Parathyroid adenoma (tissue), 2 donors: ENCODE measurements around the gene LPP.

Experiments
- H2AFZ ChIP-seq: fragments of 300-600 bp; sonication (generic); one replicate; pipeline ENCODE4 v1.7.0; 2017; ENCODE audit warnings: antibody characterized with exemption, mild to moderate bottlenecking
- H3K27ac ChIP-seq: fragments of 300-600 bp; sonication (generic); one replicate; pipeline ENCODE4 v1.7.0; 2017
- H3K27me3 ChIP-seq: fragments of 300-600 bp; sonication (generic); one replicate; pipeline ENCODE4 v1.7.0; 2017; ENCODE audit warnings: low read length; ENCODE audit not compliant: control insufficient read depth, insufficient read depth
- H3K36me3 ChIP-seq: fragments of 300-600 bp; sonication (generic); one replicate; pipeline ENCODE4 v1.7.0; 2017; ENCODE audit warnings: low read length; ENCODE audit not compliant: control insufficient read depth, insufficient read depth
- H3K4me1 ChIP-seq: fragments of 300-600 bp; sonication (generic); one replicate; pipeline ENCODE4 v1.7.0; 2017; ENCODE audit warnings: control low read depth
- H3K4me2 ChIP-seq: fragments of 300-600 bp; sonication (generic); one replicate; pipeline ENCODE4 v1.7.0; 2017; ENCODE audit warnings: low read length
- H3K4me3 ChIP-seq: fragments of 300-600 bp; sonication (generic); one replicate; pipeline ENCODE4 v1.7.0; 2017; ENCODE audit warnings: low read depth, low read length
- H3K79me2 ChIP-seq: fragments of 300-600 bp; sonication (generic); one replicate; pipeline ENCODE4 v1.7.0; 2017; ENCODE audit warnings: control low read depth
- H3K9ac ChIP-seq: fragments of 300-600 bp; sonication (generic); one replicate; pipeline ENCODE4 v1.7.0; 2017; ENCODE audit warnings: mild to moderate bottlenecking
- H3K9me3 ChIP-seq: fragments of 300-600 bp; sonication (generic); one replicate; pipeline ENCODE4 v1.7.0; 2017; ENCODE audit warnings: low read length; ENCODE audit not compliant: control insufficient read depth
- TF ChIP-seq, protein P1 (sequence below): fragments of 300-600 bp; sonication (generic); IDR thresholded peaks from one replicate; pipeline ENCODE4 v1.7.0; 2017; ENCODE audit warnings: antibody characterized with exemption, mild to moderate bottlenecking
- donor health status: primary hyperparathyroidism.

LPP gene

DNA sequence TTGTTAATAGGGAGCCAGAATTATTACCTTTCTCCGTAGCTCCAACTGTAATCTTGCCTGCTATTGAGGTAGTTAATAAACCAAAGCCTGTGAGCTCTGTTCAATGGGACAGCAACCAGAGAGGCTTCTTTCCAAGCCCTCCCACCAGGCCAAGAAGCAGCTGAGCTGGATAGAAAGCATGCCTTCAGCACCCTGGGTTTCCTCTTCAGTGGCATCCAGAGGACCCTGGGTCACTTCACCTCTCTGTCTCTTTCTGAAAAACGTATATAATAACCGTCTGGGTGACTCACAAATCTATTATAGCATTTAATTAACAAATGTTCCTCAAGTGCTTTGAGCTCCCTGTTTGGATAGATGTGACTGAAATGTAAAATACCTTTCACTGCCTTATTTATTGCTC, 420.0 kb downstream of the LPP start:
- H3K9ac ChIP-seq = no peak overlapping the region
- no peak overlapping the region for H3K27ac ChIP-seq
- H3K79me2 ChIP-seq = no peaks in the 10 kb centered on the region
- H3K36me3 ChIP-seq = no peaks in the 10 kb centered on the region
- H3K4me2 ChIP-seq = no peak overlapping the region
- no peaks in the 10 kb centered on the region for H3K4me1 ChIP-seq
- TF ChIP-seq, protein P1, sequence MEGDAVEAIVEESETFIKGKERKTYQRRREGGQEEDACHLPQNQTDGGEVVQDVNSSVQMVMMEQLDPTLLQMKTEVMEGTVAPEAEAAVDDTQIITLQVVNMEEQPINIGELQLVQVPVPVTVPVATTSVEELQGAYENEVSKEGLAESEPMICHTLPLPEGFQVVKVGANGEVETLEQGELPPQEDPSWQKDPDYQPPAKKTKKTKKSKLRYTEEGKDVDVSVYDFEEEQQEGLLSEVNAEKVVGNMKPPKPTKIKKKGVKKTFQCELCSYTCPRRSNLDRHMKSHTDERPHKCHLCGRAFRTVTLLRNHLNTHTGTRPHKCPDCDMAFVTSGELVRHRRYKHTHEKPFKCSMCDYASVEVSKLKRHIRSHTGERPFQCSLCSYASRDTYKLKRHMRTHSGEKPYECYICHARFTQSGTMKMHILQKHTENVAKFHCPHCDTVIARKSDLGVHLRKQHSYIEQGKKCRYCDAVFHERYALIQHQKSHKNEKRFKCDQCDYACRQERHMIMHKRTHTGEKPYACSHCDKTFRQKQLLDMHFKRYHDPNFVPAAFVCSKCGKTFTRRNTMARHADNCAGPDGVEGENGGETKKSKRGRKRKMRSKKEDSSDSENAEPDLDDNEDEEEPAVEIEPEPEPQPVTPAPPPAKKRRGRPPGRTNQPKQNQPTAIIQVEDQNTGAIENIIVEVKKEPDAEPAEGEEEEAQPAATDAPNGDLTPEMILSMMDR = no peak
- H2AFZ ChIP-seq = no peak overlapping the region
- no peaks in the 10 kb centered on the region for H3K9me3 ChIP-seq
- H3K4me3 ChIP-seq = no peak overlapping the region
- no peaks in the 10 kb centered on the region for H3K27me3 ChIP-seq

DNA sequence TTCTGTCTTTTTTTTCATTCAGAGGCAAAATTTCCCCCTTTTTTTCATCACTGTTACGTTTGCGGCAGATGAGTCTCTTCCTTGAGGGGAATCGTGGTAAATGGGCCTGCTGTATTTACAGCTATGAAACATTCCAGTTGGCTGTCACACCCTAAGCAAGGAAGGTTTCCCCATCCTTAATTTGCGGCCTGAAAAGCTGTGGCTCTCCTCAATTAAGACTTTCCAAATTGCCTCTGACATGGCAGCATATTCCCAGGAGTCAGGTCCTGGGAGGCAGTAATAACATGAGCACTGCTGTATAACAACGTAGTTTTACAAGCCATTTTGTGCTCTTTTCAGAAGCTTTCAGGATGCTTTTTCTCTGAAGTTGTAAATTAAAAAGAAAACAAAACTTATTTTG, 420.9 kb downstream of the LPP start:
- Histone ChIP-seq H3K4me3 (no peak overlapping the region), H3K79me2 (no peaks in the 10 kb centered on the region), H3K27ac (no peak overlapping the region), H3K27me3 (no peaks in the 10 kb centered on the region), H3K4me2 (no peak overlapping the region), H3K4me1 (no peaks in the 10 kb centered on the region), H2AFZ (no peak overlapping the region), H3K36me3 (no peaks in the 10 kb centered on the region), H3K9me3 (no peaks in the 10 kb centered on the region), H3K9ac (no peak overlapping the region)
- TF ChIP-seq, protein P1 = no peak

DNA sequence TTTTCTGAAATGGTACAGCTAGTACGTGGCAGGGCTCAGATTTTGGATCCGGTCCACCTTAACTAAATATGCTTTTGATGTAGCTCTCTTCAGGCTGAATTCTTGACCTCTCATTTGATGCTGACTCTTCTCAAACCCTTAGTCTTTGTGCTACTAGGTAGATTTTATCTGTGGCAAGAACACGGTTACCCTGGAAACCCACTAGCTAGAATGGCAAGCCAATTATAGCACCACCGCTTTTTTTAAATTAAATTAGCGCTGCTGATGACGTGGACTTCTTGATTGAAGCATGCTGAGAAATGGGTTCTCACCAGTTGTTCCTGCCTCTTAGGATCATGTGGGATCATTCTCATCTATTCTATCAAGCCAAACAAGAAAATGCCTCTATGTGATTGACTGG, 421.5 kb downstream of the LPP start:
- H3K36me3 ChIP-seq = no peaks in the 10 kb centered on the region
- H3K9ac ChIP-seq = no peak overlapping the region
- H3K27me3 ChIP-seq = no peaks in the 10 kb centered on the region
- H3K4me1 ChIP-seq = no peaks in the 10 kb centered on the region
- H3K9me3 ChIP-seq = no peaks in the 10 kb centered on the region
- no peak overlapping the region for H3K4me3 ChIP-seq
- TF ChIP-seq, protein P1 = no peak
- H3K79me2 ChIP-seq = no peaks in the 10 kb centered on the region
- no peak overlapping the region for H2AFZ ChIP-seq
- no peak overlapping the region for H3K27ac ChIP-seq
- H3K4me2 ChIP-seq = no peak overlapping the region

DNA sequence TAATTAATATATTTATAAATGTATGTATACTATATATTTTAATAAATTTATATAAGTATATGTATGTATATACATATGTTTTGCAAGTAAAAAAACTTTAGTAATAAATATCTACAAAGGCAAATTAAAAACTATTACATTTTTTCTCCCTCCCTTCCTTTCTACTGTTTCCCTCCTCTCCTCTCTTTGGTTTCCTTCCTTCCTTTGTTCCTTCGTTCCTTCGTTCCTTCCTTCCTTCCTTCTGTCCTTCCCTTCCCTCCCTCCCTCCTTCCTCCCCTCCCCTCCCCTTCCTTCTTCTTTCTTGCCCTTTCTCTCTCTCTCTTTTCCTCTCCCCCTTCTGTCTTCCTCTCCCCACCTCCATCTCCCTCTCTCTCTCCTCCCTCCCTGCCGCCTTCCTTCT, 423.6 kb downstream of the LPP start:
- no peaks in the 10 kb centered on the region for H3K36me3 ChIP-seq
- no peak overlapping the region for H3K4me2 ChIP-seq

More for the DNA sequence above, 423.6 kb downstream of the LPP start:
- no peaks in the 10 kb centered on the region for H3K79me2 ChIP-seq
- no peaks in the 10 kb centered on the region for H3K4me1 ChIP-seq
- no peak overlapping the region for H2AFZ ChIP-seq
- no peaks in the 10 kb centered on the region for H3K9me3 ChIP-seq
- TF ChIP-seq, protein P1 = no peak
- H3K27me3 ChIP-seq = no peaks in the 10 kb centered on the region
- H3K9ac ChIP-seq = no peak overlapping the region
- no peak overlapping the region for H3K27ac ChIP-seq
- no peak overlapping the region for H3K4me3 ChIP-seq
